Peyer's patch (tissue), 4 donors: ENCODE results near the gene NPIPA5.
"Not testable (repeated sequence)": the region's sequence is repeated elsewhere in the genome, so short reads cannot be mapped to it uniquely, and the experiment has no call there.

Source experiments
- CTCF ChIP-seq, 6 experiments: fragments of 450-650 bp in 4 of 6; fragments of 200-600 bp in 2 of 6; sonication (generic) in 1 of 6; IDR thresholded peaks; one replicate each; pipeline ENCODE4 v1.5.1; 2017 to 2019; ENCODE audit warnings: antibody characterized with exemption in 6 of 6, mild to moderate bottlenecking in 3 of 6, moderate library complexity in 1 of 6
- POLR2A ChIP-seq, 2 donors: fragments of 450-650 bp; IDR thresholded peaks; one replicate each; pipeline ENCODE4 v1.5.1; 2017; ENCODE audit warnings: antibody characterized with exemption in 2 of 2, mild to moderate bottlenecking in 2 of 2, moderate library complexity in 2 of 2

- TF ChIP-seq CTCF, POLR2A (IDR thresholded peaks at IDR 0.05): not testable (repeated sequence)
Measured at GRCh38 chr16:15321221-15321620, 56.9 kb downstream of the NPIPA5 start.
